ENCODE data around the gene ENGASE. TPM values are rescaled to one million over a fixed set of nuclear protein-coding genes. Genes with fewer than 3 reads are reported as not detected.

Gene ENGASE
- total and polyA plus RNA-seq, 2 of the 8 experiments (the other 6 are each of a cell fraction or from before 2014, with no cell fraction given): 9.3 to 36.1 TPM

DNA sequence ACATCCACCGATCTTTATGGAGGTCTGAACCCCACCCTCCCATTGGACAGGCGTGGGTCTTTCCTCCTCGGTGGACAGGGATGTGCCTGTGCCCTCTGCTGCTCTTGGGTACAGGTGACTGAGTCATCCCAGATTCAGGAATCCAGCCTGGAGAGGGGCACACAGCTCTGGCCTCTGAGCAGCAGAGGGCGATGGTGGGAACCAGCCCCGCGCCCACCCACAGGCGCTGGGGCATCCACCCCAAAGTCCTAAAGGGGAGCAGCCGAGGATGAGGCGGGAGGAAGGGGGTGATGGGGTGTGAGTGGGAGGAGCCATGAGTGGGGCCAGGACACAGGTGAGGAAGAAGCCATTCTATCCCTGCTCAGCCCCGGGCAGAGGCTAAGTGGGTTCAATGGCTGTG, 35.0 kb downstream of the ENGASE start (continued):
- TF ChIP-seq, protein P1, sequence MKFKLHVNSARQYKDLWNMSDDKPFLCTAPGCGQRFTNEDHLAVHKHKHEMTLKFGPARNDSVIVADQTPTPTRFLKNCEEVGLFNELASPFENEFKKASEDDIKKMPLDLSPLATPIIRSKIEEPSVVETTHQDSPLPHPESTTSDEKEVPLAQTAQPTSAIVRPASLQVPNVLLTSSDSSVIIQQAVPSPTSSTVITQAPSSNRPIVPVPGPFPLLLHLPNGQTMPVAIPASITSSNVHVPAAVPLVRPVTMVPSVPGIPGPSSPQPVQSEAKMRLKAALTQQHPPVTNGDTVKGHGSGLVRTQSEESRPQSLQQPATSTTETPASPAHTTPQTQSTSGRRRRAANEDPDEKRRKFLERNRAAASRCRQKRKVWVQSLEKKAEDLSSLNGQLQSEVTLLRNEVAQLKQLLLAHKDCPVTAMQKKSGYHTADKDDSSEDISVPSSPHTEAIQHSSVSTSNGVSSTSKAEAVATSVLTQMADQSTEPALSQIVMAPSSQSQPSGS (IDR thresholded peaks at IDR 0.05; ENCODE audit: low read length): no peak
- no peak for TF ChIP-seq GABPA (IDR thresholded peaks at IDR 0.05; ENCODE audit: borderline replicate concordance, insufficient read depth, low read length)
- TF ChIP-seq TAF7 (optimal IDR thresholded peaks at IDR 0.05; ENCODE audit: borderline replicate concordance, low read depth, low read length): no peak
- TF ChIP-seq TEAD4 (IDR thresholded peaks at IDR 0.05; ENCODE audit: low read depth, low read length): no peak
- no peak for TF ChIP-seq NANOG (IDR thresholded peaks at IDR 0.05; ENCODE audit: insufficient read depth, low read depth, low read length, poor library complexity, severe bottlenecking)
- TF ChIP-seq, protein P2, sequence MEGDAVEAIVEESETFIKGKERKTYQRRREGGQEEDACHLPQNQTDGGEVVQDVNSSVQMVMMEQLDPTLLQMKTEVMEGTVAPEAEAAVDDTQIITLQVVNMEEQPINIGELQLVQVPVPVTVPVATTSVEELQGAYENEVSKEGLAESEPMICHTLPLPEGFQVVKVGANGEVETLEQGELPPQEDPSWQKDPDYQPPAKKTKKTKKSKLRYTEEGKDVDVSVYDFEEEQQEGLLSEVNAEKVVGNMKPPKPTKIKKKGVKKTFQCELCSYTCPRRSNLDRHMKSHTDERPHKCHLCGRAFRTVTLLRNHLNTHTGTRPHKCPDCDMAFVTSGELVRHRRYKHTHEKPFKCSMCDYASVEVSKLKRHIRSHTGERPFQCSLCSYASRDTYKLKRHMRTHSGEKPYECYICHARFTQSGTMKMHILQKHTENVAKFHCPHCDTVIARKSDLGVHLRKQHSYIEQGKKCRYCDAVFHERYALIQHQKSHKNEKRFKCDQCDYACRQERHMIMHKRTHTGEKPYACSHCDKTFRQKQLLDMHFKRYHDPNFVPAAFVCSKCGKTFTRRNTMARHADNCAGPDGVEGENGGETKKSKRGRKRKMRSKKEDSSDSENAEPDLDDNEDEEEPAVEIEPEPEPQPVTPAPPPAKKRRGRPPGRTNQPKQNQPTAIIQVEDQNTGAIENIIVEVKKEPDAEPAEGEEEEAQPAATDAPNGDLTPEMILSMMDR (IDR thresholded peaks at IDR 0.05; ENCODE audit: control extremely low read depth in 1 of 3, insufficient read depth in 1 of 3, low read depth in 1 of 3, low read length in 3 of 3): peak; percentile 73 to 78 (median 78)
- TF ChIP-seq RAD21 (IDR thresholded peaks at IDR 0.05 in 1 of 2, conservative IDR thresholded peaks at IDR 0.05 in 1 of 2; ENCODE audit: low read depth in 2 of 2, low read length in 2 of 2): peak; percentile 52 to 58
